Mesodermal cell (in vitro differentiated cells): ENCODE results near the gene NPAP1. TPM values are rescaled to one million over a fixed set of nuclear protein-coding genes. Genes with fewer than 3 reads are reported as not detected.
"Not testable (repeated sequence)": the region's sequence is repeated elsewhere in the genome, so short reads cannot be mapped to it uniquely, and the experiment has no call there.

Source experiments
- H3K27ac ChIP-seq: 2 replicates; pipeline ENCODE4 v1.7.0; 2013; ENCODE audit warnings: mild to moderate bottlenecking, low read depth, low read length, moderate library complexity; ENCODE audit not compliant: severe bottlenecking
- H3K36me3 ChIP-seq: 2 replicates; pipeline ENCODE4 v1.7.1; 2013; ENCODE audit warnings: mild to moderate bottlenecking, low read length, moderate library complexity; ENCODE audit not compliant: control insufficient read depth, insufficient read depth
- H3K4me1 ChIP-seq: one replicate; pipeline ENCODE4 v1.7.1; 2013; ENCODE audit warnings: mild to moderate bottlenecking, low read length; ENCODE audit not compliant: insufficient read depth, control insufficient read depth, poor library complexity, severe bottlenecking
- H3K4me3 ChIP-seq: 2 replicates; pipeline ENCODE4 v1.7.0; 2013; ENCODE audit warnings: low read length, control low read depth, mild to moderate bottlenecking; ENCODE audit not compliant: insufficient read depth, poor library complexity, severe bottlenecking; ENCODE audit errors: extremely low read depth
- H3K9me3 ChIP-seq: 2 replicates; pipeline ENCODE4 v1.7.1; 2013; ENCODE audit warnings: mild to moderate bottlenecking, low read length, moderate library complexity; ENCODE audit not compliant: control insufficient read depth
- WGBS, 2 experiments: methylation state at CpG; one replicate each; pipeline ENCODE4 v1.1.5; 2013; ENCODE audit warnings: missing lambda C conversion rate in 2 of 2; ENCODE audit not compliant: insufficient coverage in 2 of 2; 5-methylcytosine and 5-hydroxymethylcytosine counted together
- polyA plus RNA-seq, 2 experiments: library from polyadenylated mRNA; stranded (reverse); fragments of 50-300 nt; gene quantifications; one replicate each; pipeline ENCODE4 v1.2.3, GENCODE V29; 2013

Gene NPAP1, protein sequence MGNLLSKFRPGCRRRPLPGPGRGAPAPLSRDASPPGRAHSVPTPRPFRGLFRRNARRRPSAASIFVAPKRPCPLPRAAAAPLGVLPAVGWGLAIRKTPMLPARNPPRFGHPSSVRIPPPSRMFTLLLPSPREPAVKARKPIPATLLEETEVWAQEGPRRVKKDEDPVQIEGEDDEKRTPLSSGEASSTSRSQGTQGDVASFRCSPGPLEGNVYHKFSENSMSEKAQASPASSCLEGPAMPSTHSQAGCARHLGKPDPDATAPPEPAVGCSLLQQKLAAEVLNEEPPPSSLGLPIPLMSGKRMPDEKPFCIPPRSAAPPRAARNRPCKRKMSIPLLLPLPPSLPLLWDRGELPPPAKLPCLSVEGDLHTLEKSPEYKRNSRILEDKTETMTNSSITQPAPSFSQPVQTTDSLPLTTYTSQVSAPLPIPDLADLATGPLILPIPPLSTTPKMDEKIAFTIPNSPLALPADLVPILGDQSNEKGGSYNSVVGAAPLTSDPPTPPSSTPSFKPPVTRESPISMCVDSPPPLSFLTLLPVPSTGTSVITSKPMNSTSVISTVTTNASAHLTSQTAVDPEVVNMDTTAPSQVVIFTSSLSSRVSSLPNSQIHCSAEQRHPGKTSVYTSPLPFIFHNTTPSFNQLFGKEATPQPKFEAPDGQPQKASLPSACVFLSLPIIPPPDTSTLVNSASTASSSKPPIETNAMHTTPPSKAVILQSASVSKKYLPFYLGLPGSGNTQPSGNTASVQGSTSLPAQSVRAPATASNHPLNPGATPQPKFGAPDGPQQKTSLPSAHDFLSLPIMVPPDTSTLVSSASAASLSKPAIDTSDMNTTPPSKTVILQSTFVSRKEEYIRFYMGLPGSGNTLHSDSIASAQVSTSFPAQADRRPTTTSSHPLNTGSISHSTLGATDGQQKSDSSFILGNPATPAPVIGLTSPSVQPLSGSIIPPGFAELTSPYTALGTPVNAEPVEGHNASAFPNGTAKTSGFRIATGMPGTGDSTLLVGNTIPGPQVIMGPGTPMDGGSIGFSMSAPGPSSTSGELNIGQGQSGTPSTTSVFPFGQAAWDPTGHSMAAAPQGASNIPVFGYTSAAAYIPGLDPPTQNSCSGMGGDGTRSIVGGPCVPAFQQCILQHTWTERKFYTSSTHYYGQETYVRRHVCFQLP
- not detected for polyA plus RNA-seq (2013, experiment 1 of 2)
- not detected for polyA plus RNA-seq (2013, experiment 2 of 2)

DNA sequence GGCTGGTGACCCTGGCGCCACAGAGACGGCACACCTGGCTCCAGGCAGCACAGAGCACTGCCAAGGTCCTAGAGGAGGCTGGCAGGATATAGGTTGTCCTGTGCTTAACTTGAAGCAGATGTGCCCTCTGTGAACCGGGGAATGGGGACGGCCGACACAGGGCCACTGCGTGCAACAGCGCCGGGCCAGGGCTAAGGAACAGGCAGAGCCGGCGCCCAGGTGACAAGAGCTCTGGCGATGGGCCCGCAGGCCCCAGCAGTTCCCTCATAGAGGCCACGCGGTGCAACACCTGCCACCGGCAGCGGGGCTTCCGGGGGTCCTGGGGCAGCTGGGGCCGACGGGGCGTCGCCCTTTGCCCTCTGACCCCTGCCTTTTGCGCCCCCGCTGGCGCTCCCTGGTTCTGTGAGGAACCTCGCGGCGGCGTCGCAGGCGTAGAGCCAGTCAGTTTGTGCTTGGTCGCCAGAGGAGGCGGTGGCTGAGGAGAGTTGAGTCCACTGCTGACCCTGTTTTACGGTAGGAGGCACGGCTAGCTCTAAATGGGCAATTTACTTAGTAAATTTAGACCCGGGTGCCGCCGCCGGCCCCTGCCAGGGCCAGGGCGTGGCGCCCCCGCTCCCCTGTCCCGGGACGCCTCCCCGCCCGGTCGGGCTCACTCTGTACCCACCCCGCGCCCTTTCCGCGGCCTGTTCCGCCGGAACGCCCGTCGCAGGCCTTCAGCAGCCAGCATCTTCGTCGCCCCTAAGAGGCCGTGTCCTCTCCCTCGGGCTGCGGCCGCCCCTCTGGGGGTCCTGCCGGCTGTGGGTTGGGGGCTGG lies at the start of gene NPAP1:
TSS of gene NPAP1 (plus strand) at position 444 of the 813 bp plus-strand sequence. CDS start at position 537, 93 bp downstream.
- no peak within 1 kb of the TSS for H3K4me3 ChIP-seq
- H3K4me1 ChIP-seq: no peaks in the 10 kb centered on the region
- peaks cover 3% of the 10 kb centered on the region for H3K9me3 ChIP-seq
- H3K36me3 ChIP-seq: no peaks in the 10 kb centered on the region
- WGBS, 2 experiments: 92 to 95% methylated on average over 45 to 59 of the region's 62 CpGs
- no peak within 1 kb of the TSS for H3K27ac ChIP-seq

- WGBS, 2 experiments: 53 to 68% methylated on average over 3 of the region's 3 CpGs
- no peak overlapping the region for H3K4me3 ChIP-seq
- no peaks in the 10 kb centered on the region for H3K36me3 ChIP-seq
- H3K4me1 ChIP-seq: no peaks in the 10 kb centered on the region
- H3K9me3 ChIP-seq: peaks cover 22% of the 10 kb centered on the region
- no peak overlapping the region for H3K27ac ChIP-seq
Observed at GRCh38 chr15:24627443-24627842, 48.1 kb upstream of the NPAP1 start.

DNA sequence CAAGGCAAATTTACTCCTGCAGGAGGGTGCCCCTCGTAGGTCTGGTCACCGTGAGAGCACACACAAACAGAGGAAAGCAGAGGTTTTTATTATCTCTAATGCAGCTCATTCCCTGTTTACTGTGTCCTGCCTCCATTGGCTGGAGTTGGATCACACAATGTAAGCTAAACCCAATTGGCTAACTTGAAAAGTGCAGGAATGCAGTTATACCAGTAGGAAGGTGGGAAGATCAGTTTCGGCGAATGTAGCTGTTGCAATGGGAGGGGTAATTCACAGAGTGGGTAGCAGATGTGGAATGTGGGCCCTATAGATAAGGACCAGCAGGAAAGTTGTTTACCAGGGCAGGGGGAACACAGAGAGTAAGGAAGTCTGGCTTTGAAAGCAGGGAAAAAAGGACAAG lies 42.5 kb upstream of the NPAP1 start:
- Histone ChIP-seq H3K36me3 (no peaks in the 10 kb centered on the region), H3K4me3 (no peak overlapping the region), H3K27ac (no peak overlapping the region), H3K9me3 (peaks cover 24% of the 10 kb centered on the region), H3K4me1 (no peaks in the 10 kb centered on the region)
- 60 to 85% methylated on average over 3 to 4 of the region's 4 CpGs for WGBS, 2 experiments

DNA sequence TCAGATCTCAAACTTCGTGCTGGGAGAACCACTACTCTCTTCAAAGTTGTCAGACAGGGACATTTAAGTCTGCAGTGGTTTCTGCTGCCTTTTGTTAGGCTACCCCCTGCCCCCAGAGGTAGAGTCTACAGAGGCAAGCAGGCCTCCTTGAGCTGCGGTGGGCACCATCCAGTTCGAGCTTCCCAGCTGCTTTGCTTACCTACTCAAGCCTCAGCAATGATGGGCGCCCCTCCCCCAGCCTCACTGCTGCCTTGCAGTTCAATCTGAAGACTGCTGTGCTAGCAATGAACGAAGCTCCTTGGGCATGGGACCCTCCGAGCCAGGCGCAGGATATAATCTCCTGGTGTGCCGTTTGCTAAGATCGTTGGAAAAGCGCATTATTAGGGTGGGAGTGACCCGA lies 36.2 kb upstream of the NPAP1 start:
- H3K27ac ChIP-seq, H3K4me3 ChIP-seq, H3K9me3 ChIP-seq, H3K4me1 ChIP-seq, H3K36me3 ChIP-seq: not testable (repeated sequence)
- 75 to 93% methylated on average over 8 of the region's 11 CpGs for WGBS, 2 experiments

DNA sequence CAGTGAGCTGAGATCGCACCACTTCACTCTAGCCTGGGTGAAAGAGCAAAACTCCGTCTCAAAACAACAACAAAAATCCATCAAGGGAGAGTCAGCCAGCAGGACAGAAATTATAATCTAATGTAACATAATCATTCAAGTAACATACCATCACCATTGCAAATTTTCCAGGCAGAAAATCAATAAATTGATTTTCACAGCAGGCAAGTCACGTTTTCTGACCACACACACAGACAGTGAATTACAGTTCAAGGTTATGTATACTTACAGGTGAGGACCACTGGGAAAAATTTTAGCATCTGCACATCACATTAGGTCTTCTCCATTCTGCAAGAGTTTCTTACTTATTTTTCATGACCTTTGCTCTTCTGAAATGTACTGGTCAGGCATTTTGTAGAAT lies 29.9 kb upstream of the NPAP1 start:
- no peaks in the 10 kb centered on the region for H3K36me3 ChIP-seq
- H3K4me3 ChIP-seq: no peak overlapping the region
- WGBS, 2 experiments: 63 to 71% methylated on average over 2 to 3 of the region's 3 CpGs
- H3K4me1 ChIP-seq: no peaks in the 10 kb centered on the region
- peaks cover 6% of the 10 kb centered on the region for H3K9me3 ChIP-seq
- no peak overlapping the region for H3K27ac ChIP-seq

GRCh38 chr15:24659622-24660021 lies 16.0 kb upstream of the NPAP1 start:
- no peaks in the 10 kb centered on the region for H3K4me1 ChIP-seq
- no peak overlapping the region for H3K4me3 ChIP-seq
- no peaks in the 10 kb centered on the region for H3K9me3 ChIP-seq
- 72% methylated on average over 3 of the region's 7 CpGs; no CpG with 5 or more reads in 1 of the 2 experiments for WGBS, 2 experiments
- no peaks in the 10 kb centered on the region for H3K36me3 ChIP-seq
- no peak overlapping the region for H3K27ac ChIP-seq

GRCh38 chr15:24662991-24663390 lies 12.6 kb upstream of the NPAP1 start:
- Histone ChIP-seq H3K4me1 (no peaks in the 10 kb centered on the region), H3K4me3 (no peak overlapping the region), H3K9me3 (peaks cover 9% of the 10 kb centered on the region), H3K27ac (no peak overlapping the region), H3K36me3 (no peaks in the 10 kb centered on the region)
- WGBS, 2 experiments: no CpG with 5 or more reads among the region's 1 CpG

- H3K4me1 ChIP-seq: no peaks in the 10 kb centered on the region
- peaks cover 3% of the 10 kb centered on the region for H3K9me3 ChIP-seq
- no peak overlapping the region for H3K4me3 ChIP-seq
- no peak overlapping the region for H3K27ac ChIP-seq
- H3K36me3 ChIP-seq: no peaks in the 10 kb centered on the region
- WGBS, 2 experiments: 78 to 82% methylated on average over 14 of the region's 14 CpGs
Observed at GRCh38 chr15:24676431-24676830, 856 bp downstream of the NPAP1 start.

DNA sequence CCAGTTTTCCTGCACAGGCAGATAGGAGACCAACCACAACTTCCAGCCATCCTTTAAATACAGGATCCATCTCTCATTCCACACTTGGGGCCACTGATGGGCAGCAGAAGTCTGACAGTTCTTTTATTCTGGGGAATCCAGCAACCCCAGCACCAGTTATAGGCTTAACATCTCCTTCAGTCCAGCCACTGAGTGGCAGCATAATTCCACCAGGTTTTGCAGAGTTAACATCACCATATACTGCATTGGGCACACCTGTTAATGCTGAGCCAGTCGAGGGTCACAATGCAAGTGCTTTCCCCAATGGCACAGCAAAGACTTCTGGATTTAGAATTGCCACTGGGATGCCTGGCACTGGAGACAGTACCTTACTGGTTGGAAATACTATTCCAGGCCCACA lies 2.9 kb downstream of the NPAP1 start:
- no peak overlapping the region for H3K27ac ChIP-seq
- H3K4me3 ChIP-seq: no peak overlapping the region
- WGBS, 2 experiments: 60 to 63% methylated on average over 1 of the region's 1 CpG
- H3K9me3 ChIP-seq: peaks cover 3% of the 10 kb centered on the region
- no peaks in the 10 kb centered on the region for H3K4me1 ChIP-seq
- H3K36me3 ChIP-seq: no peaks in the 10 kb centered on the region

DNA sequence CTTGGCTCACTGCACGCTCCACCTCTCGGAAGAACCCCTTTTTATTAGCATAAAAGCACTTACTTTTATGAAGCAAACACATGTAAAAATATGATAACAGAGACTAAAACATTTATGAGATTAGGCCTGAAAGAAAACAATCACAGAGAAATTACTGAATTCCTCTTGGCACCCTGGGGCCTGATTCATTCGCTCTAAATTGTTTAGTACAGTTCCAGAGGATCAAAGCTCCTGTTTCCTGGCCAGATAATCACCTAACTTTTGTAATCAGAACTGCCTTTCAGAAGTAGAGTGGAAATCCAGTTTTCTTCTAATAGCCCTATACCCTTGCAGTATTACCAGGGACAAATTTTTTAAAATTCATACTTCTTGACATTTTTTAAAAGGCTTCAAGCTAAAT lies 6.4 kb downstream of the NPAP1 start:
- H3K4me3 ChIP-seq: no peak overlapping the region
- H3K36me3 ChIP-seq: no peaks in the 10 kb centered on the region
- no peaks in the 10 kb centered on the region for H3K4me1 ChIP-seq
- no peak overlapping the region for H3K27ac ChIP-seq
- WGBS, 2 experiments: 44 to 57% methylated on average over 1 of the region's 3 CpGs
- no peaks in the 10 kb centered on the region for H3K9me3 ChIP-seq
